HG02678 (cell line): ENCODE results near the gene SV2C.
"Not testable (repeated sequence)": the region's sequence is repeated elsewhere in the genome, so short reads cannot be mapped to it uniquely, and the experiment has no call there.

ENCODE experiments used
- ATAC-seq: cut with Tn5 transposase; IDR thresholded peaks from one replicate; pipeline ENCODE4 v1.9.1; 2021; ENCODE audit warnings: mild to moderate bottlenecking, moderate library complexity; ENCODE audit not compliant: unreplicated experiment

Gene SV2C, protein sequence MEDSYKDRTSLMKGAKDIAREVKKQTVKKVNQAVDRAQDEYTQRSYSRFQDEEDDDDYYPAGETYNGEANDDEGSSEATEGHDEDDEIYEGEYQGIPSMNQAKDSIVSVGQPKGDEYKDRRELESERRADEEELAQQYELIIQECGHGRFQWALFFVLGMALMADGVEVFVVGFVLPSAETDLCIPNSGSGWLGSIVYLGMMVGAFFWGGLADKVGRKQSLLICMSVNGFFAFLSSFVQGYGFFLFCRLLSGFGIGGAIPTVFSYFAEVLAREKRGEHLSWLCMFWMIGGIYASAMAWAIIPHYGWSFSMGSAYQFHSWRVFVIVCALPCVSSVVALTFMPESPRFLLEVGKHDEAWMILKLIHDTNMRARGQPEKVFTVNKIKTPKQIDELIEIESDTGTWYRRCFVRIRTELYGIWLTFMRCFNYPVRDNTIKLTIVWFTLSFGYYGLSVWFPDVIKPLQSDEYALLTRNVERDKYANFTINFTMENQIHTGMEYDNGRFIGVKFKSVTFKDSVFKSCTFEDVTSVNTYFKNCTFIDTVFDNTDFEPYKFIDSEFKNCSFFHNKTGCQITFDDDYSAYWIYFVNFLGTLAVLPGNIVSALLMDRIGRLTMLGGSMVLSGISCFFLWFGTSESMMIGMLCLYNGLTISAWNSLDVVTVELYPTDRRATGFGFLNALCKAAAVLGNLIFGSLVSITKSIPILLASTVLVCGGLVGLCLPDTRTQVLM

DNA sequence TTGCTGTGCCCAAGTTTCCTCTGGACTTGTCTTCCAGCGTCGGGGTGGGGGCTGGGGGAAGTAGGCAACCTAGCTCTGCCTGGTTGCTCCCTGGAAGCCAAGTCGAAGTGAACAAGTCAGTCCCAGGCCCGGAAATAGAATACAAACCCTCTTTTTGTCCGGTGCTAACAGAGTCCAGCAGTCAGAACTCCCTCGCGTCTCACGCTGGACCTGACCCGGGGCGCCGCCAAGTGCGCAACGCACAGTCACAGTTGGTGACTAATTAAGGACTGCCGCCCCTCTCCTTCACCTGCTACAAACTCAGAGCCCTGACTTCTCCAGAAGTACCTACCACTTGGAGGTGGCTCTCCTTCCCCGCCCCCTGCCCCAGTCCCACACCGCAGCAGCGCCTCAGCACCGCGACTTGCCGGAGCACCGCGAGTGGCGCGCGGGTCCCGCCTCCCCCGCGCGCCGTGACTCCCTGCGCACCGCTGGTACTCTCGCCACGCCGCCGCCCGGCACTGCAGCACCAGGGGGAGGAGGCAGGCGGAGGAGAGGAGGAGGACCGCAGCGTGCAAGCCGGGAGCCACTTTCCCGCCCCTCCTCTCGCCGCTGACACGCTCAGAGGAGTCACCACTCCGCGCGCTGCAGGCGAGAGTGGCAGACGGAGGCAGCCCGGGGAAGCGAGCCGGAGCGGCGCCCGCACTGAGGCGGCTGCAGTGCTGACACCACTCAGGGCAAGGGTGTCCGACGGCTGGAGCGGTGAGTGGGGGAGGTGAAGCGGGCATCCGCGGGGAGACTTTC is at the start of gene SV2C:
SV2C (plus strand) TSS at position 612 of the 783 bp plus-strand sequence. CDS start 48,368 bp downstream, outside the sequence.
- ATAC-seq = no peak

DNA sequence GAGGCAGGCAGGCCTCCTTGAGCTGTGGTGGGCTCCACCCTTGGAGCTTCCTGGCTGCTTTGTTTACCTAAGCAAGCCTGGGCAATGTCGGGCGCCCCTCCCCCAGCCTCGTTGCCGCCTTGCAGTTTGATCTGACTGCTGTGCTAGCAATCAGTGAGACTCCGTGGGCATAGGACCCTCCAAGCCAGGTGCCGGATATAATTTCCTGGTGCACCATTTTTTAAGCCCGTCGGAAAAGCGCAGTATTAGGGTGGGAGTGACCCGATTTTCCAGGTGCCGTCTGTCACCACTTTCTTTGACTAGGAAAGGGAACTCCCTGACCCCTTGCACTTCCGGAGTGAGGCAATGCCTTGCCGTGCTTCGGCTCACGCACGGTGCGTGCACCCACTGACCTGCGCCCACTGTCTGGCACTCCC is 45.4 kb upstream of the SV2C start:
- not testable (repeated sequence) for ATAC-seq

DNA sequence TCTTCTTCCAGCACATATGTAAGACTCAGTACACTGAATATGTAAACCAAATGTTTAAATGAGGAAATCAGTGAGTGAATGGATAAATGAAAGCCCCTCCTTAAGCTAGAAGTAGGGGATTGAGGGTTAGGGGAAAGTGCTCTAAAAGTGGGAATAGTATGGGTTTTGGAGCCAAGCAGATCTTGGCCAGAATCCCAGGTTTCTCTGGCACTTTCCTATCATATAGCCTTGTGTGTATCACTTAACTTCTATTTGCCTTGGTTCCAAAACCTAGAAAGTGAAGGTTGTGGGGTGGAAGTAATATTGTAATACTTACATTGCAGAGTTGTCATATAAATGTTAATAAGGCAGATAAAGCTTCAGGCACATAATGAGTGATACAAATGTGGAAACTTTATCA is 45.0 kb upstream of the SV2C start:
- no peak for ATAC-seq

DNA sequence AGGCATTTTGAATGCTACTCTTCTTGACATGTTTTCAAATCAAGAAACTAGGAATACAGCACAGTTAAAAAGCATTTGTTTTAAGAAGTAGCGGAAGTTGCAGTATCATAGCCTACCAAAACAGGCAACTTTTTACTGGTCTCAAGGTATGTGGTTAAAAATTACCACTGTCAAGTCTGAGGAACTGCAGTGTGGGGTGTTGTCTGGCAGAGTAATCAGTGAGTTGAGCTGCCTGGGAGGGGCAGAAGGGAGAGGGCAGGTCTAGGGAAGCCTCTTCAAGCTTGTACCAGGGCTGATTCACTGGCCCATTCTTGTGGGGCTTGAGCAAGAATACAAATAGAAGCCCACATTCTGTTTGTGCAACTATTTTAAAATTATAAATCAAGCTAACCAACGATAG is 42.4 kb upstream of the SV2C start:
- no peak for ATAC-seq

DNA sequence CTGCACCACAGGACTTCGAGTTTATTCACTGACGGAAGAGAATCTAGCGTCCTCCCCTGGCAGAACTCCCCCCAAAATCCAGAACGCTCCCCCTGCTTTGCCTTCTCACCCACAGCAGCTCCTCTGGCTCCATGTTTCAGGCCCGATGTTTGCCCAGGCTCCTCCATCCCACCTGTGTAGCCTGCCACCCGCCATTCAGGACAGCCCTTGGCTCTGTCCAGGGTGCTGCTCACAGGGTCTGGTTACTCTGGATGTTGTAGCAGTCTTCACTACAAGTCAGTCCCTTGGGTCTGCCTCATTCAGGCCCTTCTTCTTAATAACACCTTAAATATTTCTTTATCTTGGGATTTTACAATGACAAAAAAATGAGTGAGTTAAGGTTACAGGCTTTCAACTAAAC is 41.3 kb upstream of the SV2C start:
- ATAC-seq = no peak

DNA sequence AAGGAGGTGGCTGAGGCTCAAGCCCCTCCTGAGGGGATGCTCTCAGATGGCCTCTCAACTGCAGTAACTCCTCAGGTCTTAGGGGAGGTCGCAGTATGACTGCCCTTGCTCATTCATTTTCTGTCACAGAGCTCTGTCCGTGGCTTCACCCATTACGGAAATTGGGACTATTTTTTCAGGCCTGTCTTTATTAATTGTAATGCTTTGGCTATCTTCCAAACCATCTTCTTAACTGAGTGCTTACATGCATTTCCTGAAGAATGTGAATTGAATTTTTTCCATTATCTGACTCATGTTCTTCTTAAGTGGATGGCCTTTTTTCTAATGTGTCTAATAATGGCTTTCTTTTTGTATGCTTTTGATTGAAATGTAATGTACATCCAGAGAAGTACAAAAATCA is 36.4 kb upstream of the SV2C start:
- ATAC-seq = no peak

DNA sequence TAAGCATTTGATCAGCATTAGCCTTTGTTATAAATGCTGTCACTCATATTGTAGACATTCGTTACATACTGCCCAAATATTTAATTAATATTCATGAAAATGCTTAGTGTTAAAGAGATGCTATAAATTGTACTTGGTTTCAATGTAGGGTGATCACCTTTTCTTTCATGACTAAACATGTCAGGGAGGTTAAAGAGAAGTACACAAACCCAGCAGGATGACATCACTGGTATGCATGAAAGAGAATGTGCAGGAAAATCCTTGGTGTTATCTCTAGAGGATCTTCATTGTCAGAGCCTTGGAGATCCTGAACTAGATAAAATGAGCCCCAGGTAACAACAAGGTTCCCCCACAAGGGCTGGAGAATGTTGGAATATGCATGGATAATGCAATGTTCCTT is 33.0 kb upstream of the SV2C start:
- no peak for ATAC-seq

DNA sequence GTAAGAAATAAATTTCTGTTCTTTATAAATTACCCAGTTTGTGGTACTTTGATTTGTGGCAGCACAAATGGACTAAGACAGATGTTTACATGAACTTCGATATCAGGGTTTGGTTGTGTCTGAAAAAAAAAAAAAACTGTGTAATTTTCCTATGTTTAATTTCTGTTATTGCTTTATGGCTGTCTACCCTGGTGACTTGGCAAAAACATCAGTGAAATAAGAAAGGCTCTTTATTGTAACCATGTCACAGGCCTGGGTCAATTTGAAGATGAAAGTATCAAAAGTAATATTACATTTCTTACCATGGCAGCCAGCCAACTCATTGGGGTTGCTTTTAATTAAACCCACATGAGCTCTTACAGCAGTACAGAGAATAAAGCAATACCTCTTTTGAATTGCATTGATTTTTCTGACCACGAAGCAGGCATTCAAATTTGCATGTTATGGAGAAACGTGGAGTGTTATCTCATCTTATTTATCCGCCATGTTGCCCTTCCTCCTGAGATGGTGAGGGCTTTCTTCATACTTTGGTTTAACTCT is 20.6 kb upstream of the SV2C start:
- no peak for ATAC-seq

DNA sequence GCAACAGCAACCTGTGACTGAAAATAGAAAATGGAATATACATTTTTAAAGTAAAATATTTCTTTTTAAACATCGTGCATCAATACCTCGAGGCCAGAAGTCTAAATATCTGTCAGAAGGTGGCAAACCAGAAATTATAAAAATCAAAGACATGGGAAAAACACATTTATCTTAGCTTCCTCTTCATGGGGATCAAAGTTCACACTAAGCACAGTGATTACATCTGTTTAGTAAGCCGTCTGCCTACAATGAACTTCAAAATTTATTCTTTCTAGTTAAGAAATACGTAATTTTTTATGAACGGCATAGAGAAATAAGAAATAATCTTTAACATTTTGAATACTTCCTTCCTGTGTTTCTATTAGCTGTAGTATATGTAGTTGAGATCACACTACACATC is 17.9 kb upstream of the SV2C start:
- ATAC-seq = no peak

DNA sequence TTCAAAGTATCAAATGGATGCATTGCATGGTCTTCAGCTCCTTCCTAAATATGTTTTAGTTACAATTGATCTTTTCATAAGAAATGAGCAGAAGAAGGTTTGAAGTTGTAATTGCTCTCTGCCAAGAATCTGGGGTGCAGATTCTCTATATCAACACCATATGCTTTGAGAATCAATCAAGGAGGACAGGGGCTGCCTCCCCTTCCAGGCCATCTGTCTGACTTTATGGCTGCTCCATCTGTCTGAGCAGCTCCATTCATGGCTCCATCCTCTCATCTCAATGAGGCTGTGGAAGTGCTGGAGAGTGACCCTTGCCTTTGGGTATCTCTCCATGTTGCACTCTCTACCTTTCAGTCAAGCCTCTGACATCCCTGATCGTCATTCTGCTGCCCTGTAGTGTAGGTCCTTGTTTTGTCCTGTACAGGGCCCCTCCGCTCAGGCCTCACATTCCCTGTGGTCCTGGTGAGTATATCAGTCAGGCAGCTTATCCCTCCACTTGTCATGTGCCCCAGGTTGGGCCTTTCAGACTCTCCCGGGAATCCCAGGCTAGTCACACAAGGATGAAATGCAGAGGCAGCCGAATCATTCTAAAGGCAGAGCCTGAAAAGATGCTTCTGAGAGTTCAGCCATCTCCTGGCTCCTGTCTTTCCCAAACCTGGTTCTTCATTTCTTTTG is 14.0 kb upstream of the SV2C start:
- ATAC-seq = no peak

DNA sequence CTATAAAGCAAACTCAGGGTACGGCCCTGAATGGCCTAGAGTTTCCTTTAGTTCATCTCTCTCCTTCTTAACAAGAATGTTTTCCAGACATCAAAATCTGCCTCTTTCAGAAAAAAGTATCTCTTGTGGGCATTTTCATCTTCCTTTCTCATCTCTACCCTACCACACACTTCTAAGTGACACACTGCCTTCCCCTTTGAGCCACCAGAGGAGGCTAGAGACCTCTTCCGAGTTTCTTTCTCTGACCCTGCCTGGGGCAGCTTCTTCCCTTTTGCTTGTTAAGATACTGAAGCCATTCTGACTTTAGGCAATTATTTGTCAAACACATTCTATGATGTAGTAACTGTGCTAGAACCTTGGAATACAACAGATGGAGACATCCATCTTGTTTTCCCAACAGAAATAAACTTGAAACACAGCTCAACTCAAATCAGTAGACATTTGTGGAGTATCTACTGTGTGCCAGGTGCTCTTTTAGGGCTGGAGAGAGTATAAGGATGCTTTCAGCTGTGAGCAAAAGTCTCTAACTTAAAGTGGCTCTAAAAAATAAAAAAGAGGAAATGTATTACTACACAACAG is 8.6 kb upstream of the SV2C start:
- ATAC-seq = no peak

DNA sequence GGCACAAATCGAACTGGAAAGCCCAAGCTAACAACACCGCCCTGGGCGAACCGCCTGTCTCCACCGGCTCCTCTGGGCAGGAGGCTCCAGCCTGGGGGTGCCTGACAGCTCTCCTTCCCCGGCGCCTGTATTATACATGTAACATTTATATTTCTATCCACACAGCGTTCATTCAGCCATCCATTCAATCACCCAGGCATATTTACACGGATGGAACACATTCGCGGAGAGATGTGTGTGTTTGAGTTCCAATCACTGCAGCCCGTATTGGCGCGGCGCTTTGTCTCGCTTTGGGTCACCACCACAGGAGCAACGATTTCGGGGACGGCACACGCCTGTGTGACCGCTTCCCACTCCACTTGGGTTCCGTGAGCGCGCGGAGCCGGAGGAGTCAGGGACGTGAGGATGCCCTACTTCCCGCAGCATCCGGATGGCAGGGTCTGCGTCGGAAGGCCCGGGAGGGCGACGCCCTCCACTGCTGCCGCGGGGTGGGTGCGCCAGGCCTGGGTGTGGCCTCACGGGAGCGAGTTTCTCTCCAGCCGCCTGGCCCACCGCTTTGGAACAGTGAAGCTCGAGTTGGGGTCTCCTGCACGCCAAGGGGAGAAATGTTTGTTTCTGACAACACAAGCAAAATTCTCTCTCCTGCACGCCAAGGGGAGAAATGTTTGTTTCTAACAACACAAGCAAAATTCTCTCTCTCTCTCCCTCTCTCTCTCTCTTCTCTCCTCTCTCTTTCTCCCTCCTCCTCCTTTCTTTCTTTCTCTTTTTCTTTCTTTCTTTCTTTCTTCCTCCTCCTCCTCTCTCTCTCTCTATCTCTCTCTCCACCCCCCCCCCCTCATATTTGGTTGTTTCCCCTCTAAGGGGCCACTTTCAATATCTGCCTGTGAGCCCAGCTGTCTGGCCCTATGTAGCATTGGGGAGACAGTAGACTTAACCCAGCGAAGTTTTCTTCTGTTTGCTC is 1.1 kb upstream of the SV2C start:
- no peak for ATAC-seq

DNA sequence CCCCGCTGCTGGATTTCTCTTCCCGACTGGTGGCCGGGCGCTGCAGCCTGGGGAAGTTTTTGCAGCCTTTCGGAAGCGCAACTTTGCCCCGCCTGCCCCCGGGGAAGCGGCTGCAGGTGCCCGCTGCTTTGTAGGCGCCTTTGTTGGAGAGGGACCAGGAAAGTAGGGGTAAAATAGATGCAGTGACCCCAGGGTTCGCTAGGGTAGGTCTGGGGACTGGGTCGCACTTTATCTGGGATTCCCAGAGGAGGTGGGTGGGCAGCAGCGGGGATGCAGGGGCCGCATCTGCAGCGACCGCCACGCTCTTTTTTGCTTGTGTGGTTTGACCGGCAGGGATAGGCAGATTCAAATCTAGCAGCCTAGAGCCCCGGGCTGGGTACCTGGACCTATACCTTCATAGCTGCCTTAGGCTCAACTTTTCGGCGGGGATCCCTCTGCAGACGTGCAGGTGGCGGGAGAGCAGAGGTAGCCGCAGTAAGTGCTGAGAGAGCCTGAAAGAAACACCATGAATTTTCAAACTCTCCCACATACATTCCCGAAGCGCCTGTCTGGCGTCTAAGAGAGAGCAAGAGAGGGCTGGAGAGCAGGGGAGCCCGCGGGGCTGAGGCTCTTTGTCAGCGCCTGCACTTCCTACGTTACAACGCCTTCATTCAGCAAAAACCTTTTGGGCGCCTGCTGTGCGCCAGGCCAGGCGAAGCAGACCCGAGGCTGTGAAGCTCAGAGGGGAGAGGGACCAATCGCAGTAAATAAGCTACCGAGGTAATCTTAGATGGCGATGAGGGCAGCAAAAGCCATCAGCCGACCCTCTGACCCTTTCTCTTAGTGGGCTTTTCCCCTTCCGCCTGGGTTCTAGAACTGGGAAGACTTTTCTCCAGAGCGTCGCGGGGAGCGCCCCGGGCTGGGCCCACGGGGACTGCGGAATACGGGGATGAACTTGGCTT is 642 bp downstream of the SV2C start:
- no peak for ATAC-seq

DNA sequence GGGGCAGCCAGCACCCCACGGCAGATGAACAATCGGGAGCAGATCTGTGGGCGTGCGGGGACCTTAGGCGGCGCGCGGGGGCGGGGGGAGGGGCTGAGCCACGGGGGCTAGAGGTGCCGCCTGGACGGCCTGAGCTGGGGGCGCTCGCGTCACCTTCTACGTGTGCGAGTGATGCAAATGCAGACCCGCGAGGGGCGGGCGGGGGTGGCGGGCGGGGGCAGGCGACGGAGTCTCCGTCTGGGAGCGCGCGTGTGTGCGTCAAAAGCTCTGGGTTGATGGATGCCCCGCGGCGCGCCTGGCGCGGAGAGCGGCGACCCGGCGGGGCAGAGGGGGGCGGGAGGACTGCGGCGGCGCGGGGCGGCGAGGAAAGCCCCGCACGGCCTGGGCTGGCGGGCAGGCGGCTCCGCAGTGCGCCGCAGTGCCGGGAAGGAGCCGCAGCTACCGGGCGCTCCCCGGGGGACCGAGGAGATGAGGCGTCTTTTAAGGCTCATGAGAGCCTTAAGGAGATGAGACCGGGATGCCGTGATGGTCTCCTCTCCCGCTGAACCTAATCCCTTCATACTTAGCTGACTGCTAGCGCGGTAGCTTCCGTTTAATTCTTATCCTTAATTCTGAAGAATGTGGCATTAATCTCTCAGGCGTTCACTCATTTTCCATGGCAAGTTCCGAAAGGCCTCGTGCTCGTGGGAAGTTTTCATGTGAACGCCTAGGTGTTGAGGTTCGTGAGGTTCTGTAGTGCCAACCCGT is 1.5 kb downstream of the SV2C start:
- ATAC-seq = no peak

DNA sequence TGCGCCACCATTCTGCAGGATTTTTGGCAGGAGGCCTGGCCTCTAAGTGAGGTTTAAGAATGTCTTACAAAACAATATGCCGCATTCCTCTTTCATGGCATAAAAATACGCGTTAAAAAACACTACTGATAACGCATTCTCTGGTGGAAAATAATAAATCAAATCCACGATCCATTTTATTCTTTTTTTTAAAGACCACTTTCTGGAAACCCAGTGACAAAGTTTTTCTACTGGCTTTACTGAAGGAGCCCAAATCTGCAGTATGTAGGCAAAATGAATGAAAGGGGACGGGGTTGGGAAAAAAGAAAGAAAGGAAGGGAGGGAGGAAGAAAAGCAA is 2.0 kb downstream of the SV2C start:
- ATAC-seq = no peak

DNA sequence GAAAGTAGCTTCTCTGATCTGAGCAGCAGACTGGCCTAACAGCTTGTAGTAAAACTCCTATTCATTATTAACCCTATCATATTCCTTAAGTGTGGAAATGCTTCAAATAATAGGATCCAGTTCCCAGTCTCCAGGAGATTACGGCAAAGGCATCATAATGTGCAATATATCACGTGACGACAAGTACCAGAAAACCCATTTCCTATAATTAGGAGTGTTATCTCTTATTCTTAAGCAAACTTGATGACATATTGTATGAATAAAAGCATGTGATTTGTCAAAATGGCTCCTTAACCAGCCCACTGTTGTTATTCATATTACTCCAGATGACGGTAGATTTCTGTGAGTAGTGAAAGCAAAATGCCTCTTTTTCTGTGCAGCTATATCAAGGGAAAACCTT is 2.9 kb downstream of the SV2C start:
- ATAC-seq = no peak

DNA sequence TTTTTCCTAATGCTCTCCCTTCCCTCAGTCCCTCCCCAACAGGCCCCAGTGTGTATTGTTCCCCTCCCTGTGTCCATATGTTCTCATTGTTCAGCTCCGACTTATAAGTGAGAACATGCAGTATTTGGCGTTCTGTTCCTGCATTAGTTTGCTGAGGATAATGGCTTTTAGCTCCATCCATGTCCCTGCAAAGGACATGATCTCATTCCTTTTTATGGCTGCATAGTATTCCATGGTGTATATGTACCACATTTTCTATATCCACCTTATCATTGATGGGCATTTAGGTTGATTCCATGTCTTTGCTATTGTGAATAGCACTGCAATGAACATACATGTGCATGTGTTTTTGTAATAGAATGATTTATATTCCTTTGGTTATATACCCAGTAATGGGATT is 6.0 kb downstream of the SV2C start:
- not testable (repeated sequence) for ATAC-seq

DNA sequence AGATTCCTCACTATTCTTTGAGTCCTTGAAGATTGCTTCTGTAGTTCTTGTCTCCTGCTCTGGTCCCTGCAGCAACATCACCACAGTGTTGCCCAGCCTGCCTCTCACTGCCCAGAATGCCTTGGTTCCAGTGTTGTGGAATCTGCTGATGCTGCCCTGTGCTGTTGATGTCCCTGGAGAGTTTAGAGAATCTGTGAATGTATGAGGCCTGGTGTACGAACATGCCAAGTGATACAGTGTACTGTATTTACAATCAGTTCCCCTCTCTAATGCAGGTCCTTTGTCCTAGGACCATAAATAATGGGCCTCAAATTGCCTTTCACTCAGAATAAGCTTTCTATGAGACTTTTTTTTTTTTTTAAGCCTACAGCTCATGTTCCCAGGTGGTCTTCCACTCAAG is 8.2 kb downstream of the SV2C start:
- no peak for ATAC-seq
